ENCODE data around the gene LMOD1.

Gene LMOD1

GRCh38 chr1:201896951-201897391 is 49.4 kb downstream of the LMOD1 start:
- TF ChIP-seq SPI1 (IDR thresholded peaks at IDR 0.05; ENCODE audit: low read depth, low read length) (no peak), PAX5 (IDR thresholded peaks at IDR 0.05; ENCODE audit: insufficient read depth, low read length, severe bottlenecking) (no peak), POU2F2 (IDR thresholded peaks at IDR 0.05; ENCODE audit: low read depth, low read length) (no peak), POLR2A (IDR thresholded peaks at IDR 0.05; ENCODE audit: low read depth, low read length) (no peak), TAF1 (IDR thresholded peaks at IDR 0.05; ENCODE audit: low read depth, low read length) (no peak), POLR2AphosphoS5 (IDR thresholded peaks at IDR 0.05; ENCODE audit: low read depth, low read length) (no peak)
- DNase-seq (ENCODE audit: insufficient read length, low spot score) (no peak), FAIRE-seq (no peak)

DNA sequence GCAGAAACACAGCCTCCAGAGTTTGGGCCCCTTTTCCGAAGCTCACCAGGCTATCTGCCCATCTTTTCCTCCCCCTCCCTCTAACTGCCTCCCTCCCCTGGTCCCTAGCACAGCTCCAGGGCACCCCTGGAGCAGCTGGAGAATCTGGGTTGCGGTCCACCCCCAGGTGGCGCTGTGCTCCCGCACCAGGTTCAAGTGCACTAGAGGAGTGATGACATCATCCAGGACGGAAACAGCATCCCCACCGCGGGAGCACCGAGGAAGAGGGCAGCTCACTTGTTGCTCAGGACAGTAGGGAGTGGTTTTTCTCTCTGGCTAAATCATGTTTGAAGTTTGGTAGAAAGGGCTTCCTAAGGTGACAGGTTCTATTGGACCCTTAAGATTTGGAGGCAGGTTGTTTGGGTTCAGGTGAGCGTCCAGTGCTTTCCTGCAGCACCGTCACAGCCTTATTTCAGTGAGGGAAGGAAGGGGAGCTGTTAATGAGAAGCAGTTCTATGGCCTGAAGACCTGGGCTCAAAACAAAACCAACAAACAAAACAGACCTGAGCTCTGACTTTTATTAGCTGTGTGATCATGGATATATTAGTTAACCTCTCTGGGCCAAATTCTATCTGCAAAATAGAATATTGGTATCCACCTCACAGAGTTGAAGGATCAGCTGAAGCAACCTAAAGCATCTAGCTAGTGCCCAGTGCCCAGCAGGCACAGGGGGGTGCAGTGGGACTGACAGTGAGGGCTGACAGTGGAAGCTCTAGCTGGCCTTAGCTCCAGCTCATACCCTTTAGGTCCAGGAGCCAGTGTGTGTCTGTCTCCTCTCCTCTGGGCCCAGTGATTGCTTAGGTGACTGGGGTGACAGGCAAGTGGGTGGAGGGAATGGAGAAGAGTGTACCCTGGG is 50.2 kb downstream of the LMOD1 start:
- peak; percentile 100 for FAIRE-seq
- TF ChIP-seq TAF1 (IDR thresholded peaks at IDR 0.05; ENCODE audit: low read depth, low read length) (no peak), POLR2A (IDR thresholded peaks at IDR 0.05; ENCODE audit: low read depth, low read length) (no peak), POU2F2 (IDR thresholded peaks at IDR 0.05; ENCODE audit: low read depth, low read length) (no peak), POLR2AphosphoS5 (IDR thresholded peaks at IDR 0.05; ENCODE audit: low read depth, low read length) (no peak), SPI1 (IDR thresholded peaks at IDR 0.05; ENCODE audit: low read depth, low read length) (no peak), PAX5 (IDR thresholded peaks at IDR 0.05; ENCODE audit: insufficient read depth, low read length, severe bottlenecking) (no peak)
- peak; percentile 83 for DNase-seq (ENCODE audit: insufficient read length, low spot score)

DNA sequence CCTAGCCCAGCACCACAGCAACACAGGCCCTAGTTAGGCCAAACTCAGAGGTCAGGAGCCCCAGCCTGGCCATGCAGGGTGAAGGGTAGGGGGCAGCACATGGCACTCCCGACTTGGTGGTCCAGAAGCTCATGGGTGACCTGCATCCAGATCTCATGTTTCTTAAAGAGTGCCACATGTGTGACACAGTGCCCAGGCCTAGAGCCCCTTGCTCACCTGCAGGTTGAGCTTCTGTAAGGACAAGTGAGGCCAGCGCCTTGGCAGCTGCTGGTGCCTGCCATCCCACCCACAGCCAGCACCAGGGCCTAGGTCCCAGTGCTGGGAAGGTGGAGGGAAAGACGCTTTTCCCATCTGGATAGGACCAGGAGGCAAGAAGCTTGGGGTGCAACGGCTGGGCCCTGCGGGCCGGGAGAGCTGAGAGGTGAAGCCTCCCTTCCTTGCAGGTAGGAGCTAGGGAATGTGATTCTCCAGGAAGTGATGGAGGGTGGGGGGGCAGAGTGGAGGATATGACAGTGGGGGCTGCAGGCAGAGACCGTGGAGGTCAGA is 51.2 kb downstream of the LMOD1 start:
- TF ChIP-seq SPI1 (IDR thresholded peaks at IDR 0.05; ENCODE audit: low read depth, low read length) (no peak), POLR2AphosphoS5 (IDR thresholded peaks at IDR 0.05; ENCODE audit: low read depth, low read length) (no peak), POLR2A (IDR thresholded peaks at IDR 0.05; ENCODE audit: low read depth, low read length) (no peak), PAX5 (IDR thresholded peaks at IDR 0.05; ENCODE audit: insufficient read depth, low read length, severe bottlenecking) (no peak), TAF1 (IDR thresholded peaks at IDR 0.05; ENCODE audit: low read depth, low read length) (no peak), POU2F2 (IDR thresholded peaks at IDR 0.05; ENCODE audit: low read depth, low read length) (no peak)
- DNase-seq (ENCODE audit: insufficient read length, low spot score): no peak
- FAIRE-seq: no peak

GRCh38 chr1:201894343-201895119 is 51.8 kb downstream of the LMOD1 start:
- FAIRE-seq (no peak), DNase-seq (ENCODE audit: insufficient read length, low spot score) (no peak)
- no peak for TF ChIP-seq SPI1 (IDR thresholded peaks at IDR 0.05; ENCODE audit: low read depth, low read length)
- no peak for TF ChIP-seq POLR2AphosphoS5 (IDR thresholded peaks at IDR 0.05; ENCODE audit: low read depth, low read length)
- no peak for TF ChIP-seq POU2F2 (IDR thresholded peaks at IDR 0.05; ENCODE audit: low read depth, low read length)
- no peak for TF ChIP-seq TAF1 (IDR thresholded peaks at IDR 0.05; ENCODE audit: low read depth, low read length)
- TF ChIP-seq PAX5 (IDR thresholded peaks at IDR 0.05; ENCODE audit: insufficient read depth, low read length, severe bottlenecking): no peak
- TF ChIP-seq POLR2A (IDR thresholded peaks at IDR 0.05; ENCODE audit: low read depth, low read length): no peak

DNA sequence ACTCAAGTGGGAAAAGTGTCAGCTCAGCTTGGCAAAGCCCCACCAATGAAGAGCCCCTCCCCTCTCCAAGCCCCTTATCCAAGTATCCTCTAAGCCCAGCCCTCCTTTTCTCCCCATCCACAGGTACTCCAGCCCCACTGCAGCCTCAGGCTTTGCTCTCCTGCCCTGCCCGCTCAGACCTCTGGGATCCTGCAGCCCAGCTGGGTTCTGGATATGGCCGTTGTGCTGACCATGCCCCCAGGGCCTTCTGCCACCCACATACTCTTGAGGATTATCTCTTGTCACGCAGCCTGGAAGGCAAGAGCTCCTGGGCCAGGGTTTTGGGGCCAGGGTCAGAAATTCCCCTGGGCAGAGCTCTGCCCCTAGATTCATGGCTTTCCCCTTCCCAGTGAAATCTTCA is 52.9 kb downstream of the LMOD1 start:
- TF ChIP-seq SPI1 (IDR thresholded peaks at IDR 0.05; ENCODE audit: low read depth, low read length) (no peak), POU2F2 (IDR thresholded peaks at IDR 0.05; ENCODE audit: low read depth, low read length) (no peak), POLR2AphosphoS5 (IDR thresholded peaks at IDR 0.05; ENCODE audit: low read depth, low read length) (no peak), PAX5 (IDR thresholded peaks at IDR 0.05; ENCODE audit: insufficient read depth, low read length, severe bottlenecking) (no peak), POLR2A (IDR thresholded peaks at IDR 0.05; ENCODE audit: low read depth, low read length) (no peak), TAF1 (IDR thresholded peaks at IDR 0.05; ENCODE audit: low read depth, low read length) (no peak)
- no peak for FAIRE-seq
- DNase-seq (ENCODE audit: insufficient read length, low spot score): no peak

DNA sequence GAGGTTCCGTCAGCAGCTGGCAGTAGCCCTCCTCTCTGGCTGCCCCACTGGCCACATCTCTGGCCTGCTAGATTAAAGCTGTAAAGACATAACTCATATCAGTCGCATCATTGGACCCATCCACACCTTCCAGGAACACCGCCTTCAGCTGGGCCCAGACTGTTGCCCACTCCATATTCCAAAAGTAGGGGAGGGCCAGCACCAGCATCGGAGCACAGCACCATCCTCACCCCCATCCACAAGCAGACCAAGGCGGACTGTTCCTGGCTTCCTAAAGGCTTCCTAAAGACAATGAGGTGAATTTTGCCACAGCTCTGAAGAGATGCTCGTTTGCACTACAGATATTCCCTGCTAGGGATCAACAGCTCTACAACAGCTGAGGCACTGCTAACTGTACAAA is 54.1 kb downstream of the LMOD1 start:
- DNase-seq (ENCODE audit: insufficient read length, low spot score) (no peak), FAIRE-seq (no peak)
- TF ChIP-seq TAF1 (IDR thresholded peaks at IDR 0.05; ENCODE audit: low read depth, low read length) (no peak), POLR2A (IDR thresholded peaks at IDR 0.05; ENCODE audit: low read depth, low read length) (no peak), POLR2AphosphoS5 (IDR thresholded peaks at IDR 0.05; ENCODE audit: low read depth, low read length) (no peak), PAX5 (IDR thresholded peaks at IDR 0.05; ENCODE audit: insufficient read depth, low read length, severe bottlenecking) (no peak), SPI1 (IDR thresholded peaks at IDR 0.05; ENCODE audit: low read depth, low read length) (no peak), POU2F2 (IDR thresholded peaks at IDR 0.05; ENCODE audit: low read depth, low read length) (no peak)

DNA sequence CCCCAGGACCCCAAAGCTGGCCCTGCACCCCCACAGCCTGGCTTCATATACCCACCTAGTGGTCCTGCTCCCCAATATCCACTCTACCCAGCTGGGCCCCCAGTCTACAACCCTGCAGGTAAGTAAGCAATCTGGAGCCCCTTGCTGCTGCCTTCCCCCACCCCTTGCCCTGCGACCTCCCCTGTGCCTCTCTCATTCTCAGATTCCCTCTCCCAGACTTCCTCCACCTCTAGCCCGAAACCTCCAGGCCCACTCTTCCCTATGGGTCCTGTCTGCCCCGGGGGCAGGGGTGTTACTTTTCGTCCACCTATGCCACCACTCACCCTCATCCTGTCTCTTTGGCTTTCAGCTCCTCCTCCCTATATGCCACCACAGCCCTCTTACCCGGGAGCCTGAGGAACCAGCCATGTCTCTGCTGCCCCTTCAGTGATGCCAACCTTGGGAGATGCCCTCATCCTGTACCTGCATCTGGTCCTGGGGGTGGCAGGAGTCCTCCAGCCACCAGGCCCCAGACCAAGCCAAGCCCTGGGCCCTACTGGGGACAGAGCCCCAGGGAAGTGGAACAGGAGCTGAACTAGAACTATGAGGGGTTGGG is 54.8 kb downstream of the LMOD1 start:
- no peak for FAIRE-seq
- TF ChIP-seq SPI1 (IDR thresholded peaks at IDR 0.05; ENCODE audit: low read depth, low read length): no peak
- no peak for TF ChIP-seq TAF1 (IDR thresholded peaks at IDR 0.05; ENCODE audit: low read depth, low read length)
- no peak for TF ChIP-seq POLR2AphosphoS5 (IDR thresholded peaks at IDR 0.05; ENCODE audit: low read depth, low read length)
- no peak for TF ChIP-seq POU2F2 (IDR thresholded peaks at IDR 0.05; ENCODE audit: low read depth, low read length)
- TF ChIP-seq PAX5 (IDR thresholded peaks at IDR 0.05; ENCODE audit: insufficient read depth, low read length, severe bottlenecking): no peak
- TF ChIP-seq POLR2A (IDR thresholded peaks at IDR 0.05; ENCODE audit: low read depth, low read length): no peak
- DNase-seq (ENCODE audit: insufficient read length, low spot score): no peak

DNA sequence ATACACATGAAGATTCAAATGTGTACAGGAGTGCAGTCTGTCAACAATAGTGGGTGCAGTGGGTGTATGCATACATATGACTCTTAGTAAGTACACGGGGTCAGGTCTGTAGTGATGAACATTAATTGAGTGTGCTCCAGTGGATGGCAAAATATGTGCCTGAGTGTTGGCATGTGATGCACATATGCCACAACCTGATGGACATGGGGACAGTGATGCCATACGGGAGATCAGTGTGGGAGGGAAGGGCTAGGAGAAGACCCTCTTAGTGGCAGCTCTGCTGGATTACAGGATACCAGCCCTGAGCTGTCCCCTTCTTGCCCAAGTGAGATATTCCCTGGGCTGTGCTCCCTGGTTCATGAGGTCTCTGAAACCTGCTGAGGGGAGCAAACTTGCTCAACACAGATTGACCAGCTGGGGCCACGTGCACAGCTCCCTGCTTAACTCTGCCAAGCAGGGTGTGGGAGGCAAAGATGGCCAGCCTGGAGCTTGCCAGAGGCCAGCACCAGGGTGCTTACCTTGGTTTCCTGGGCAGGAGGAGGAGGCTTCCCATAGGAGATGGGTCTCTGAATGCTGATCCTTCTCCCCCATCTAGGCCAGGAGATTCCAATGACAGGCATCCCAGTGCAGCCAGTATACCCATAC is 55.4 kb downstream of the LMOD1 start:
- no peak for TF ChIP-seq SPI1 (IDR thresholded peaks at IDR 0.05; ENCODE audit: low read depth, low read length)
- TF ChIP-seq POU2F2 (IDR thresholded peaks at IDR 0.05; ENCODE audit: low read depth, low read length): no peak
- TF ChIP-seq POLR2A (IDR thresholded peaks at IDR 0.05; ENCODE audit: low read depth, low read length): no peak
- no peak for TF ChIP-seq POLR2AphosphoS5 (IDR thresholded peaks at IDR 0.05; ENCODE audit: low read depth, low read length)
- no peak for TF ChIP-seq PAX5 (IDR thresholded peaks at IDR 0.05; ENCODE audit: insufficient read depth, low read length, severe bottlenecking)
- no peak for TF ChIP-seq TAF1 (IDR thresholded peaks at IDR 0.05; ENCODE audit: low read depth, low read length)
- DNase-seq (ENCODE audit: insufficient read length, low spot score) (no peak), FAIRE-seq (peak; percentile 26)
